ENCODE measurements around the gene ERC2.

The ERC2 gene

GRCh38 chr3:56365905-56366640, 102.2 kb downstream of the ERC2 start:
- no peak for DNase-seq

GRCh38 chr3:56364665-56365064, 103.6 kb downstream of the ERC2 start:
- no peak for DNase-seq

GRCh38 chr3:56363720-56364119, 104.5 kb downstream of the ERC2 start:
- no peak for DNase-seq

GRCh38 chr3:56361731-56362130, 106.5 kb downstream of the ERC2 start:
- no peak for DNase-seq

- no peak for DNase-seq
Observed at GRCh38 chr3:56357266-56357665, 111.0 kb downstream of the ERC2 start.

GRCh38 chr3:56356808-56357207, 111.5 kb downstream of the ERC2 start:
- DNase-seq, result no peak

- DNase-seq, result no peak
Observed at GRCh38 chr3:56355570-56356185, 112.6 kb downstream of the ERC2 start.

- DNase-seq, result no peak
Observed at GRCh38 chr3:56351537-56351936, 116.7 kb downstream of the ERC2 start.

- DNase-seq, result no peak
Observed at GRCh38 chr3:56347219-56347871, 120.9 kb downstream of the ERC2 start.

- no peak for DNase-seq
Observed at GRCh38 chr3:56342475-56342874, 125.8 kb downstream of the ERC2 start.

GRCh38 chr3:56339671-56340070, 128.6 kb downstream of the ERC2 start:
- no peak for DNase-seq

GRCh38 chr3:56339244-56339643, 129.0 kb downstream of the ERC2 start:
- no peak for DNase-seq

GRCh38 chr3:56336023-56336422, 132.2 kb downstream of the ERC2 start:
- no peak for DNase-seq

- DNase-seq, result no peak
Observed at GRCh38 chr3:56324473-56324872, 143.8 kb downstream of the ERC2 start.

GRCh38 chr3:56323986-56324420, 144.3 kb downstream of the ERC2 start:
- DNase-seq, result no peak

GRCh38 chr3:56322862-56323261, 145.4 kb downstream of the ERC2 start:
- no peak for DNase-seq

GRCh38 chr3:56321892-56322291, 146.4 kb downstream of the ERC2 start:
- no peak for DNase-seq

GRCh38 chr3:56321383-56321782, 146.9 kb downstream of the ERC2 start:
- no peak for DNase-seq

GRCh38 chr3:56320883-56321282, 147.4 kb downstream of the ERC2 start:
- no peak for DNase-seq

GRCh38 chr3:56318891-56319290, 149.4 kb downstream of the ERC2 start:
- no peak for DNase-seq

- DNase-seq, result no peak
Observed at GRCh38 chr3:56316944-56317343, 151.3 kb downstream of the ERC2 start.

GRCh38 chr3:56314842-56315241, 153.4 kb downstream of the ERC2 start:
- no peak for DNase-seq

- no peak for DNase-seq
Observed at GRCh38 chr3:56309465-56309864, 158.8 kb downstream of the ERC2 start.

- DNase-seq, result no peak
Observed at GRCh38 chr3:56308471-56308870, 159.8 kb downstream of the ERC2 start.

All from activated naive CD4-positive, alpha-beta T cell treated with anti-CD3 and anti-CD28 coated beads, Interleukin-2, amount 50 U/mL, for 16 hours (primary cell).